GM12878 (cell line): ENCODE data around the gene PTPRF. TPM values are rescaled to one million over a fixed set of nuclear protein-coding genes. Genes with fewer than 3 reads are reported as not detected.

Source experiments
- ATAC-seq: fragments of 200-7000 bp; cut with Tn5 transposase; 3 replicates; pipeline ENCODE4 v1.9.1; 2020; ENCODE audit warnings: mild to moderate bottlenecking, moderate library complexity
- BruUV-seq: library from RNA; stranded (reverse); fragments of 400-500 nt; replicated peaks from 2 replicates; lab custom pipeline; 2021; lab: Mats Ljungman, UMichigan
- CTCF ChIA-PET: fragments of 300-600 bp; sonication (Branson Sonifier 250); formaldehyde crosslinking; extraction: SDS; loops from one replicate; lab custom pipeline; 2021; ENCODE audit warnings: inconsistent platforms; lab: Yijun Ruan, JAX
- POLR2A ChIA-PET: fragments of 350-600 bp; formaldehyde crosslinking; extraction: SDS; loops from one replicate; lab custom pipeline; 2021; ENCODE audit warnings: inconsistent platforms; lab: Charles Lee
- RAD21 ChIA-PET: fragments of 300-600 bp; sonication (Branson Sonifier 250); formaldehyde crosslinking; loops from one replicate; lab custom pipeline; 2023; ENCODE audit warnings: antibody characterized with exemption; ENCODE audit not compliant: unreplicated experiment; lab: Charles Lee
- SMC1A ChIA-PET: fragments of 300-600 bp; sonication (Branson Sonifier 250); formaldehyde crosslinking; loops from one replicate; lab custom pipeline; 2023; ENCODE audit not compliant: unreplicated experiment, uncharacterized antibody; lab: Charles Lee
- DNase-seq: peaks from one replicate; pipeline ENCODE4 v3.0.0-alpha.2; 2011; ENCODE audit warnings: low read depth, low spot score
- FAIRE-seq: peaks from 3 replicates; lab custom pipeline; 2011; peaks lifted over from hg19 to GRCh38; lab: Jason Lieb, UNC
- H2AFZ ChIP-seq: 2 replicates; pipeline ENCODE4 v1.6.0; 2011; ENCODE audit warnings: low read depth, low read length, control low read depth; ENCODE audit not compliant: control insufficient read depth
- H3K27ac ChIP-seq: 2 replicates; pipeline ENCODE4 v1.5.1; 2011; ENCODE audit warnings: control low read depth; ENCODE audit not compliant: control insufficient read depth, insufficient read depth
- H3K27me3 ChIP-seq, 2 experiments: replicated peaks in 1 of 2; 2 replicates each; pipeline versions ENCODE4 v1.6.0 to v1.6.1; 2011; ENCODE audit warnings: low read length in 1 of 2; ENCODE audit not compliant: control insufficient read depth in 2 of 2, insufficient read depth in 2 of 2
- H3K36me3 ChIP-seq, 2 experiments: 2 replicates each; pipeline ENCODE4 v1.5.1; 2011; ENCODE audit warnings: low read length in 1 of 2; ENCODE audit not compliant: control insufficient read depth in 2 of 2, insufficient read depth in 2 of 2
- H3K4me1 ChIP-seq: 2 replicates; pipeline ENCODE4 v1.6.1; 2011; ENCODE audit warnings: mild to moderate bottlenecking, low read length, moderate library complexity, mixed read lengths; ENCODE audit not compliant: control insufficient read depth, insufficient read depth
- H3K4me2 ChIP-seq: 2 replicates; pipeline ENCODE4 v1.6.0; 2011; ENCODE audit warnings: control low read depth; ENCODE audit not compliant: control insufficient read depth, insufficient read depth
- H3K4me3 ChIP-seq: fragments of 200-600 bp; sonication (generic); 2 replicates; pipeline ENCODE4 v1.5.1; 2016
- H3K79me2 ChIP-seq: 2 replicates; pipeline ENCODE4 v1.6.0; 2011; ENCODE audit warnings: low read length; ENCODE audit not compliant: control insufficient read depth, insufficient read depth
- H3K9ac ChIP-seq: 2 replicates; pipeline ENCODE4 v1.8.0; 2011; ENCODE audit warnings: low read length, control low read depth, mixed read lengths; ENCODE audit not compliant: control insufficient read depth, insufficient read depth
- H3K9me3 ChIP-seq: replicated peaks from 3 replicates; pipeline ENCODE4 v1.5.1; 2011; ENCODE audit warnings: mild to moderate bottlenecking, low read length; ENCODE audit not compliant: control insufficient read depth, insufficient read depth
- H4K20me1 ChIP-seq: 2 replicates; pipeline ENCODE4 v1.6.0; 2011; ENCODE audit not compliant: control insufficient read depth, insufficient read depth
- ASH2L ChIP-seq: fragments of 300-600, 200-600 bp; sonication (generic); IDR thresholded peaks from 2 replicates; pipeline ENCODE4 v1.6.1; 2017; ENCODE audit warnings: low read depth, mild to moderate bottlenecking, borderline replicate concordance
- ATF2 ChIP-seq: IDR thresholded peaks from 2 replicates; pipeline ENCODE4 v1.6.1; 2012; ENCODE audit warnings: low read length, inconsistent platforms
- ATF7 ChIP-seq: fragments of 450-650 bp; IDR thresholded peaks from 2 replicates; pipeline ENCODE4 v1.6.1; 2016; ENCODE audit warnings: low read depth, mild to moderate bottlenecking
- CUX1 ChIP-seq: IDR thresholded peaks from 2 replicates; pipeline ENCODE4 v1.6.1; 2012; ENCODE audit warnings: improper control_type of control experiment, low read depth, low read length; ENCODE audit not compliant: insufficient replicate concordance
- E2F4 ChIP-seq: IDR thresholded peaks from 2 replicates; pipeline ENCODE4 v1.6.1; 2012; ENCODE audit warnings: low read depth, low read length, improper control_type of control experiment
- E2F8 ChIP-seq: fragments of 450-650 bp; IDR thresholded peaks from 2 replicates; pipeline ENCODE4 v1.6.1; 2018; ENCODE audit warnings: mild to moderate bottlenecking, low read depth, moderate library complexity; ENCODE audit not compliant: partially characterized antibody
- EED ChIP-seq: sonication (generic); IDR thresholded peaks from 2 replicates; pipeline ENCODE4 v1.6.1; 2016; ENCODE audit warnings: antibody characterized with exemption, low read depth
- MAX ChIP-seq: IDR thresholded peaks from 2 replicates; pipeline ENCODE4 v1.6.1; 2012; ENCODE audit warnings: low read depth, low read length, improper control_type of control experiment
- NR2C2 ChIP-seq: IDR thresholded peaks from 2 replicates; pipeline ENCODE4 v1.6.1; 2011; ENCODE audit warnings: borderline replicate concordance, low read depth; ENCODE audit not compliant: control insufficient read depth, insufficient read length
- NRF1 ChIP-seq: conservative IDR thresholded peaks from 2 replicates; pipeline ENCODE4 v1.6.1; 2011; ENCODE audit warnings: mild to moderate bottlenecking, low read depth, low read length, improper control_type of control experiment
- PAX5 ChIP-seq: IDR thresholded peaks from 2 replicates; pipeline ENCODE4 v1.6.1; 2011; ENCODE audit warnings: low read depth, low read length, borderline replicate concordance
- POLR2AphosphoS5 ChIP-seq: IDR thresholded peaks from 2 replicates; pipeline ENCODE4 v1.6.1; 2011; ENCODE audit warnings: mild to moderate bottlenecking, low read length, inconsistent platforms
- SUPT20H ChIP-seq: IDR thresholded peaks from 2 replicates; pipeline ENCODE4 v1.6.1; 2011; ENCODE audit warnings: low read depth, mild to moderate bottlenecking, low read length, moderate library complexity, borderline replicate concordance; ENCODE audit not compliant: control insufficient read depth
- ZSCAN29 ChIP-seq: fragments of 450-650 bp; IDR thresholded peaks from 2 replicates; pipeline ENCODE4 v1.6.1; 2017; ENCODE audit warnings: mild to moderate bottlenecking, moderate library complexity
- WGBS: methylation state at CpG from one replicate; pipeline ENCODE4 v1.1.6; 2016; ENCODE audit warnings: low lambda C conversion rate; ENCODE audit not compliant: insufficient replicate concordance, insufficient coverage; ENCODE audit errors: missing lambda C conversion rate; 5-methylcytosine and 5-hydroxymethylcytosine counted together
- in situ Hi-C: fragments of 300-500 bp; cut with MboI; formaldehyde crosslinking; loops from 9 replicates; pipeline ENCODE4 v1.14.3; 2018; ENCODE audit warnings: mixed read lengths
- intact Hi-C: fragments of 100-400 bp; cut with micrococcal nuclease; formaldehyde crosslinking; loops from one replicate; pipeline ENCODE4 v1.14.2; 2022; ENCODE audit not compliant: unreplicated experiment
- polyA plus RNA-seq, 11 experiments: library from polyadenylated mRNA; depleted of rRNA in 4 of 11; unstranded in 6 of 11; stranded (reverse) in 5 of 11; fragments of >200 nt; fragmentation: Nextera tagmentation in 4 of 11; fragmentation: Illumina TruSeq in 1 of 11; extraction: Ambion mirVana in 4 of 11; extraction: Trizol in 1 of 11; gene quantifications; 1 replicate in 1 of 11; 2 replicates in 10 of 11; pipeline versions ENCODE4 v1.2.1 to v1.2.3, GENCODE V29; 2011 to 2016; ENCODE audit warnings: inconsistent platforms in 2 of 11, missing spikeins in 2 of 11, low read depth in 1 of 11
- total RNA-seq, 4 experiments: library from RNA; depleted of rRNA in 3 of 4; stranded (reverse); fragments of >200 nt in 3 of 4; fragmentation: Illumina TruSeq in 1 of 4; extraction: Trizol in 1 of 4; gene quantifications; 2 replicates each; pipeline versions ENCODE4 v1.2.1 to v1.2.3, GENCODE V29; 2013 to 2021

Gene PTPRF
- total and polyA plus RNA-seq, 10 of the 15 experiments (the other 5 are each of a cell fraction or from before 2014, with no cell fraction given): 0.04 to 2.6 (median 0.32) TPM

GRCh38 chr1:43622471-43622870 is 91.8 kb downstream of the PTPRF start:
- ATAC-seq (no peak), FAIRE-seq (no peak), DNase-seq (no peak)
- Histone ChIP-seq H3K9me3 (no peaks in the 10 kb centered on the region), H3K4me2 (no peak overlapping the region), H3K4me1 (no peaks in the 10 kb centered on the region), H3K4me3 (no peak overlapping the region), H3K9ac (no peak overlapping the region), H3K27me3 (no peaks in the 10 kb centered on the region; a peak in 3 of 4 replicates), H4K20me1 (no peaks in the 10 kb centered on the region), H2AFZ (no peak overlapping the region), H3K79me2 (no peaks in the 10 kb centered on the region), H3K27ac (no peak overlapping the region), H3K36me3 (no peaks in the 10 kb centered on the region)
- BruUV-seq: no TSS peak
- RAD21 ChIA-PET: no interaction called here
- POLR2A ChIA-PET: no interaction called here
- CTCF ChIA-PET: no interaction called here
- WGBS: 50% methylated on average over 10 of the region's 10 CpGs
- SMC1A ChIA-PET: interaction anchor here (0.6 kb wide), 1 partner anchor 311 kb away, joined by 3 read pairs; the partner anchor contains the start of gene ARTN
- in situ Hi-C loops (no loop called here), intact Hi-C loops (no loop called here)
- TF ChIP-seq ATF2: no peak
- TF ChIP-seq POLR2AphosphoS5: no peak
- no peak for TF ChIP-seq E2F4
- no peak for TF ChIP-seq NR2C2
- no peak for TF ChIP-seq NRF1
- no peak for TF ChIP-seq EED
- TF ChIP-seq E2F8: no peak
- TF ChIP-seq SUPT20H: no peak
- no peak for TF ChIP-seq MAX
- TF ChIP-seq ATF7: no peak
- no peak for TF ChIP-seq ZSCAN29
- no peak for TF ChIP-seq ASH2L
- TF ChIP-seq PAX5: no peak
- TF ChIP-seq CUX1: no peak
